GM19395 (cell line): ENCODE data around the gene PLCG2.
"Not testable (repeated sequence)": the region's sequence is repeated elsewhere in the genome, so short reads cannot be mapped to it uniquely, and the experiment has no call there.

Source experiments
- ATAC-seq: cut with Tn5 transposase; IDR thresholded peaks from one replicate; pipeline ENCODE4 v1.9.1; 2021; ENCODE audit warnings: mild to moderate bottlenecking, moderate library complexity; ENCODE audit not compliant: unreplicated experiment

Gene PLCG2

DNA sequence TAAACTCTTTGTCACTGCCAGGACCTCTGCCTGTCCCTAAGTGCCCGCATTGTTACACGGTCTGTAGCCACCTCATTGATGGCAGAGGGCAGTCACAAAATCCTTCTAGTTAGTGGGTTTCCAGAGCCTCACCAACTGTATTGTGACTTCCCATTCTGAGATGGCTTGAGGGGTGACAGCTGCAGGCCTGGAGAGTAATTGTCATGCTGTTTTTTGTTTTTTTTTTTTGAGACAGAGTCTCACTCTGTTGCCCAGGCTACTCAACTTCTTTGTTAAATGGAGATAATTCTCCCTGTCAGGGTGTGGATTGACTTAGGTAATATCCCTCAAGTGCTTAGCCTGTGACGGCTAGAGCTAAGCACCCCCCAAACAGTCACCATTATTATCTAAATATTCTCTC is 154.3 kb downstream of the PLCG2 start:
- ATAC-seq, result no peak

DNA sequence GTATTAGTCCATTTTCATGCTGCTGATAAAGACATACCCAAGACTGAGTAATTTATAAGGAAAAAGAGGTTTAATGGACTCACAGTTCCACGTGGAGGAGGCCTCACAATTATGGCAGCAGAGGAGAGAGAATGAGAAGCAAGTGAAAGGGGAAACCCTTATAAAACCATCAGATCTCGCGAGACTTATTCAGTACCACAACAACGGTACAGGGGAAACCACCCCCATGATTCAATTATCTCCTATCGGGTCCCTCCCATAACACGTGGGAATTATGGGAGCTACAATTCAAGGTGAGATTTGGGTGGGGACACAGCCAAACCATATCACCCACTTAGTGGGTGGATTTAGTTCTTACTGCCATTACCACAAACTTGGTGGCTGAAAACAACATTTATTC is 155.6 kb downstream of the PLCG2 start:
- not testable (repeated sequence) for ATAC-seq

DNA sequence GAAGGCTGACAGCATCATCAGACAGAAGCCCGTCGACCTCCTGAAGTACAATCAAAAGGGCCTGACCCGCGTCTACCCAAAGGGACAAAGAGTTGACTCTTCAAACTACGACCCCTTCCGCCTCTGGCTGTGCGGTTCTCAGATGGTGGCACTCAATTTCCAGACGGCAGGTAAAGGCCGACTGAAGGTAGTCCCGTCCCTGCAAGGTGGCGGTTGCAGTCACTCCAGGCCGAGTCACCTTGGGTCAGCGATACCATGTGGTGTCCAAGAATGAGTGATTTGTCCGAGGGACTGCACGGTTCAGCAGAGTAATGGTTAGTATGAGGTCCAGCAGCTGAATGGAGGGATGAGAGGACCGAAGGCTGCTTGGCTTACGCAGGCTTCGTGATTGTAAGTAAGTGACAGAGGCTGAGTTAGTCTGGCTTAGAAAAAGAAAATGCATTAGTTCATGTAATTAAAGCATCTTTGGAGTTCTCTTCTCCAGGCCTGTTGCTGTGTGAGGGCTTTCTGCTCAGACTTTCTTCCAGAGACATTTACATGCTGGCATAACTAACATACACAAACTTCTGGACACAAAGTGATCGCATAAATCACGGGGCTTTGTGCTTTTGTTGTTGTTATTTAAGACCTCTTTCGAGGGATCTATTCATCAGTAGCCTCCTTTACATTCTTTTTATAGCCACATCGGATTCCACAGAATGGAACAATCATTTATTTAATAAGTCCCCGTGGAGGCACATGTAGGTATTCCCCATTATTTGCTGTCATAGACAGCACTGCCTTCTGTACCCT is 157.3 kb downstream of the PLCG2 start:
- no peak for ATAC-seq

DNA sequence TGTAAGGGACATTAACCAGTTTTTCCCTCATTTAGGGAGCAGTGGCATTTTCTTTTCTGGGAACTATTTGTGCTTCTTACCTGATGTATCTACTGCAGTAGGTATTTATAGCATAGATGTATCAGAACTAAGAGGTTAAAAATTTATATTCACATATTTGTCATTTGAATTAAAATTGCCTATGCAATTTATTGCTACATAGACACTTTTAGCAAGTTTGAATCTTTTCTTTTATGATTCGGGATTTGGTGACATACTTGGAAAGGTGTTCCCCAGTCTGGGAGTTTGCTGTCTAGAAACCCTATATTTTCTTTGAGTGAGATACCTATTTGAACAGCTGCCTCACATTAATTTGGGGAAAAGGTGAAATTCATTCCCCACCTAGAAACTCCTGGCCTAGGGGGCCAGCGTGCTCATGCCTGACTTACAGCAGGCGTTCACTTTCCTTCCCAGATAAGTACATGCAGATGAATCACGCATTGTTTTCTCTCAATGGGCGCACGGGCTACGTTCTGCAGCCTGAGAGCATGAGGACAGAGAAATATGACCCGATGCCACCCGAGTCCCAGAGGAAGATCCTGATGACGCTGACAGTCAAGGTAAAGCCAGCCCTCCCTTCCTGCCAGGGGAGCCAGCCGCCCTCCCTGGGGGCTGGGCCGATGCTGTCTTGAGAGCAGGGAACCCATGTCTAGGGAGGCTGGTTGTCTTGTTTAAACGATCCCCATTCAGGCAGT is 158.4 kb downstream of the PLCG2 start:
- ATAC-seq, result no peak

DNA sequence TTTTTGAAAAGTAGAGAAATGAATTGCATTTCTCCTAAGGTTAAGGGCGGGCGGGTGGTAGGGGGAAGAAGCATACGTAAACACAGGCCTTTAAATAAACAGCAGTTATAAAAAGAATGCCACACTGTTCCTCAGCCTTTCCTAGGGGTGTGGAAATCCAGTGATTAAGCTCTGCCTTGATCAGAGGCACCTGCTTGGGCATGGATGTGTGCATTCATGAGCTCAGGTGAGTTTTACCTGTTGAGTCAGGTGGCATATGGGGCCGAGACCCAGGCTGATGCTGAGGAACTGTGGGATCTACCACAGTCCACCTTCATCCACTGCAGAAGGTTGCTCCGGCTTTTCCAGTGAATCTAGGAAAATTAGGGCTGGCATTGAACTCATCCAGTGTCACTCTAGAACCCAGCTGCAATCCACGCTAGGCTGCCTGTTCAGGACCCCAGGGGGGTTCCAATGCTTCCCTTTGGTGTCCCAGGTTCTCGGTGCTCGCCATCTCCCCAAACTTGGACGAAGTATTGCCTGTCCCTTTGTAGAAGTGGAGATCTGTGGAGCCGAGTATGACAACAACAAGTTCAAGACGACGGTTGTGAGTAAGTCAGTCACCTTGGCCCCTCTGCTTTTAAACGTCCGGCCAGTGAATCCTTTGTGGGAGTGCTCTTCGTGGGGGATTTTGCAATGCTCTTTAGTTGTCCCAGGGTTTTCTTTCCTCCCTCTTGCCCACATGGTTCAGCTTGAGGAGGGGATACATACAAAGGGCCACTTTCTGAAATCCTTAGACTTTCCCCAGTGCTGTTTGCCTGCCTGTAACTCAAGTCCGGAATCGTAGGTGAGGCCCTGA is 159.5 kb downstream of the PLCG2 start:
- no peak for ATAC-seq

DNA sequence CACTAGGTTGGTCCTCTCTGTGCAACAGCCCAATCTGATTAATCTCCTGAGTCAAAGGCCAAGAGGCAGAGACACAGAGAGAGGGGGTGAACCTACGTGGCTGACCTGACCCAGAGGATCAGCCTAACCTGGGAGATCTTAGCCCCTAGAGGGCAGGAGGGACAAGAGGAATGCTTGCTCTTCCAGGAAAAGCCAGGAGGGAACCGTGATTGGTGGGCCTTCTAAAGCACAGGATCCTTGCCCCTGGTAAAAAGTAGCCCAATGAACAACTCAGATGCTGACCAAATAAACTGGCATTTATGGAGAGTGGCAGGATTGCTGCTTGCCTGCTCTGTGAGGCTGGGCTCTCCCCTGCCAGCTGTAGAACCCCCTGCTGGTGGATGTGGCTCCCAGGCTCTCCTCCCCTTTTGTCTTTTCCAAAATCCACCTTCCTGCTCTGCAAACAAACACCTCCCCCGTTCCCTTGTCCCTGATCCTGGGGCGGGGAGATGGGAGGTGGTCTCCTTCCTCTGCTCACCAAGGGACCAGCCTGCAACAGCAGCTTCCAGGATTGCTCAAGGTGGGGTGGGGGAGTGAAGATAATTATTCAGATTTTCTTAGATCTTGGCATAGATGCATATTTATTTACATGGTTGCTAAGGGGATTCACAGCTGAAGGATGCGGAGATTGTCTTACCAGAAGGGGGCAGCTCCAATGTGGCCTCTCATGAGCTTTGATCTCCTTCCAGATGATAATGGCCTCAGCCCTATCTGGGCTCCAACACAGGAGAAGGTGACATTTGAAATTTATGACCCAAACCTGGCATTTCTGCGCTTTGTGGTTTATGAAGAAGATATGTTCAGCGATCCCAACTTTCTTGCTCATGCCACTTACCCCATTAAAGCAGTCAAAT is 160.3 kb downstream of the PLCG2 start:
- ATAC-seq, result no peak

DNA sequence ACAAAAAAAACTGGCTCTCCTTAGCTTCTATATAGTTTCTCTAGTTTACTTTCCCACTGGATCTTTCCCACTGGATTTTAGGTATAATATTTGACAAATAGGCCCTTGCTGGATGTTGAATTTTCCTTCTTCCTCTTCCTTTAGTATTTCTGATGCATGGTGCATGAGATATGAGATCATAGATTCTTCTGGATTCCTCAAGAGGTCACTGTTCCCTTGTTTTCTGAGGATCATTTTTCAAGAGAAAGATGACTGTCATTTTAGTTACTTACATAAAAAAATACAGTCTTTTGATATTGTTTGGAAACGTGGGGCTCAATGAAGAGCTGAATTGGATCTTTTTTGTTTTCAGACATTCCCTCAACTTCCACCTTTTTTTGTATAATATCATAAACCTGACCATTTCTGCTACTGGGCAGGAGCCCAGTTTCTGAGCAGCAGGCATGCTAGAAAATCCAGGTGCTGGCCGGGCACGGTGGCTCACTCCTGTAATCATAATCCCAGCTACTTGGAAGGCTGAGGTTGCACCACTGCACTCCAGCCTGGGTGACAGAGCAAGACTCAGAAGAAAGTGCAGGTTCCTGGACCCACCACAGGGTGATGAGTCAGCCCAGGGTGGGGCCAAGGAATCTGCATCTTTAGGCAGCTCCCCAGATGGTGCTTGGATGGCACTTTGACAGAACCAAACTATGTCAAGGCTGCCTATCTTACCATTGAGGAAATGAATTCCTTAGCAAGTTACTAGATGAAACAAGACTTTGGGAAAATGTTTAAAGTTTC is 161.9 kb downstream of the PLCG2 start:
- ATAC-seq, result no peak

DNA sequence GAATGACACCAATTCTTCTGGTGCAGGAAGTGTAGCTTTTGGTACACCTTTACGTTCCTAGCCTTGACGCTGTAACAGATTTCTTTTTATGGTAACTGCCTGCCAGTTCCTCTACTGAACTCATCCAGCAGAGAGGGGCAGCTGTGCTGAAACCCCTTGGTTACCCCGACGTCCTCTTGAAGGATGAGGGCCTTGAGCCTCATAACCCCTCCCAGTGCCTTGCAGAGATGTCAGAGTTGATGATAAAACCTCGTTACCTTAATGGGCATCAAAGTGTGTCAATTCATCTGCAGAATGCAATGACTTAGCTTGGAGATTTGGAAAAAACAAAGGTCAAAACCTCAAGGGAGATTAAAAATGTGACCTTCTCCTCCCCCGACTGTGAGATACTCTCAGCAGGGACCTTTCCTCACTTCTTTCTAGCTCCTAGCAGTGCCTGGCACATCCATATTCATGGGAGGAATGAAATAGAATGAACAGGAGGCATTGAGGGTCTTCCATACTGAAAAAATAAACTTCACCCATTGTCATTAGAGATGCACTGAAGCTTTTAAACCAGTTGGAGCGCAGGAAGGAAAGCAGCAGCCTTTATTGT is 163.0 kb downstream of the PLCG2 start:
- ATAC-seq, result no peak

DNA sequence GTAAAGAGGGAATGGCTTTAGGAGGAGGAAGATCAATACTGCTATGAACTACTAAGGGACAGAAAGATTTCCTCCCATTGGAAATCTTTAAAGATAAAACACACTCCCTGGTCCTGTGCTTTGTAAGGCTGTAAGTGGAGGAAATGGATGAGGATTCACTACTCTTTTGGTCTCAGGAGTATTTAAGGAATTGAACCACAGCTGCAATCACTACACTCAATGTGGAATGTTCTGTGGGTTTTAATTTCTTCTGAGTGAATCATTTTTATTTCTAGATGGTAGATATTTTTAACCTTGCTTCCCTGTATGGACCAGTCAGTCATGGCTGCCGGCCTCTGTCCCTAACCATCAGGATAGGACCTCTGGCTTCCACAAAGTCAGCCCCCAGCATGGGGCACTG is 166.6 kb downstream of the PLCG2 start:
- no peak for ATAC-seq

DNA sequence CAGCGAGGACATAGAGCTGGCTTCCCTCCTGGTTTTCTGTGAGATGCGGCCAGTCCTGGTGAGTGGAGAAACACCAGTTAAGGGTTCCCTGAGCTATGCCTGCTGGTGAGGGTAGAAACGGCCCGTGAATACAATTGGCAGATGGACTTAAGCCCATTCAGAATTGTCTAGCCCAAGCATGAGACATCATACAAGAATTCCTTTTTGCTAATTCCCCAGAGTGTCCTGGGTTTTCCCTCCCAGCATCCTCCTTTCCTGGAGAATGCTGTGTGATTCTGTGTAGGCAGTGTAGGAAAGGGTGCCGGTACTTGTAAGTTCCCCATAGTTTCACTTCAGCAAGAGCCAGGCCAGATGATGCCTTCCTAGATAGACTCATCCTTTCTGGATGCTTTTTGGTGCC is 167.1 kb downstream of the PLCG2 start:
- no peak for ATAC-seq

DNA sequence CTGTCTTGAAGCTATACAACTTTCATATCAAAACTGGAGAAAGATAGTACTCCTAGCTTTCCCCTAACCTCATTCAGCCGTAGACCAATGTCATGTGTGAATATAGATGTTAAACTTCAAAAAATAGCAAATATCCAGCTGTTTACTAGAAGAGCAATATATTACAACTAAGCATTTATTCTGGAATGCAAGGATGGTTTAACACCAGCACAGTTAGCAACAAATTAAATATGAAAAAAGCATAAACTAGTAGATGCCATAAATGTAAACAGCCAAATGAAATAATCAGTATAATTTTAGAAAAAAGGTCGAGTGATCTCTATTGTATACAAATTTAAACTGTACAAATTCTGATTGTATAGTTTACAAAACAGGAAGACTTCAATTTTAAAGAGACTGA is 172.5 kb downstream of the PLCG2 start:
- no peak for ATAC-seq

DNA sequence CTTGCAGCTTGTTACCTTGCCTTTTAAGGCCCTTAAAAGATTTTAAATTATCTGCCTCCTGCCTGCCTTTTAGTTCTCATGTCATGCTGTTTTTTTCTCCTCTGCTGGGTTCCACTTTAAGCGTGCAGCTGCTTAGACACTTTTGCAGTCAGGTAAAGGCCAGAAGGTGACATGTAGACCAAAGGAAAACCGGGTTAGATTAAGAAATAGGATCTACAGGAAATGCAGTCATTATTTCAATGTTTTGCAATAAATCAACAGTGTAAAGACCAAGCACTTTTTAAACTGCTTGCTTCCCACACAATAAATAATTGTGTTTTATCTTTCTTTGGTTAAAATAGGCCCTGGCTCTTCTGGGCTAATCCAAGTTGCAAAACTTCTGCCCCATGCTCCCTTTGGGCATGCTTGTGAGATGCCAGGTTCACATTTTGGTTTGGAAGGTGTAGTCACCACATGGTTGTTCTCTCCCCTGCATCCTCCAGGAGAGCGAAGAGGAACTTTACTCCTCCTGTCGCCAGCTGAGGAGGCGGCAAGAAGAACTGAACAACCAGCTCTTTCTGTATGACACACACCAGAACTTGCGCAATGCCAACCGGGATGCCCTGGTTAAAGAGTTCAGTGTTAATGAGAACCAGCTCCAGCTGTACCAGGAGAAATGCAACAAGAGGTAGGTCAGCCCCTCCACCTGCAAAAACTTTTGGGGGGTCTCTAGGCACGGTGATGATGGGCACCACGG is 177.3 kb downstream of the PLCG2 start:
- no peak for ATAC-seq

DNA sequence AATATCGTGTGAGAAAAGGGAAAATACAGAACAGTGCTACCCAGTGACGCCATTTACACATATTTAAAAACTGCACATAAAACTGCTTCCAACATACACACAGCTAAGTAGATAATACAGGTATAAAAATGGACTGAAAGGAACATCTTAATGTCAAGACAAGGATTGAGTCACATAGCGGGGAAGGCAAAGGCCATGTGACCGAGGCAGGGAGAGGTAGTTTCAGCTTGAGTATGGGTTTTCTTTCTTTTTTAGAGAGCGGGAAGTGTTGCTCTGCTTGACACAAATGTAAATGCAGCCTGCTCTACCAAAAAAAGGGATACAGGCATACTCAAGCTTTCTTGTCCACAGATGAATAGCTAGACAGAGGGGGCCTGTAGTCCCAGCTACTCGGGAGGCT is 185.7 kb downstream of the PLCG2 start:
- no peak for ATAC-seq

DNA sequence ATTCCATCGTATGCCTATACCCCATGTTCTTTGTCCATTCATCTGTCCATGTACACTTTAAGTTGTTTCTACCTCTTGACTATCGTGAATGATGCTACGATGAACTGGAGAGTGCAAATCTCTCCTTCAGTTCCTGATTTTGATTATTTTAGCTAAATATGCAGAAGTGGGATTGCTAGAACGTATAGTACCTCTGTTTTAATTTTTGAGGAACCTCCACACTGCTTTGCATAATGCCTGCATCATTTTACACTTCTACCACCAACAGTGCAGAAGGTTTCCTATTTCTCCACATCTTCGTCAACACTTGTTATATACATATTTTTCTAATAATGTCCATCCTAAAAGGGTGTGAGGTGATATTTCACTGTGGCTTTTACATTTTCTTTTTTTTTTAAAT is 188.3 kb downstream of the PLCG2 start:
- ATAC-seq, result no peak

DNA sequence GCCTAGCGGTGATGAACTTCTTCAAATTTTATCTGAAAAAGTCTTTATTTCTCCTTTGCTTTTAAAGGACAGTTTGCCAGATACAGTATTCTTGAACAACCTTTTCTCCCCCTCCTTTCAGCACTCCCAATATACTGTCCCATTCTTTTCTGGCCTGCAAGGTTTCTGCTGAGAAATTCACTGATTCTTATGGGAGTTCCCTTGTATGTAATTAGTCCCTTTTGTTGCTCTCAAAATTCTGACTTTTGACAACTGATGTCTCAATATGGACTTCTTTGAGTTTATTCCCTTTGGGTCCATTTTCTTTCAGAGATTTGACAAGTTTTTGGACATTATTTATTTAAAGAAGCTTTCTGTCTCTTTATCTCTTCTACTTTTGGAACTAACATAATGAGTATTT is 192.8 kb downstream of the PLCG2 start:
- no peak for ATAC-seq

DNA sequence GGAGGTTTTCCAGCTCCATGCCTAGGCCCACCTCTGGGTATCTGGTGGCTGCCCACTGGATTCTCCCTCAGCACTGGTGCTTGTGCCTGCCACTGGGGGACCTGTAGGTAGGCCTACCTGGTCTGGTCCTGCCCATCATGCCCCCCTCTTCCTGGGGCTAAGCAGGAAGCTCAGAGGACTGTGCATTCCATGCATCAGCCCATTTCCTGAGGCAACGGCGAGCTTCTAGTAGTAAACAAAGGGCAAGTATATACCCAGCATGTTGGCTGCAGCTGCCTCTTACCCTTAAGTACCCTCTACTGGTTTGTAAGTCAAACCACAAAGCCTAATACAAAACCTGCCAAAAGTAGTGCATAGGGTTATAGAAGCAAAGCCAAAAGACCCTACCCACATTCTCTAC is 194.6 kb downstream of the PLCG2 start:
- ATAC-seq, result no peak

DNA sequence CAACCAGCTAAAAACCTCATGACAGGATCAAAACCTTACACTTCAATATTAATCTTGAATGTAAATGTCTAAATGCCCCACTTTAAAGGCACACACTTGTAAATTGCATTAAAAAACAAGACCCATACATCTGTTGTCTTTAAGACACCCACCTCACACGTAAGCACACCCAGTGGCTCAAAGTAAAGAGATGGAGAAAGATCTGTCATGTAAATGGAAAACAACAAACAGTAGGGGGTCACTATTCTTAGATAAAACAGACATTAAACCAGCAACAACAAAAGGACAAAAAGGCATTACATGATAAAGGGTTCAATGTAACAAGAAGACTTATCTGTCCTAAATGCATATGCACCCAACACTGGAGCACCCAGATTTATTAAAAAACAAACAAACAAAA is 196.5 kb downstream of the PLCG2 start:
- ATAC-seq, result no peak

DNA sequence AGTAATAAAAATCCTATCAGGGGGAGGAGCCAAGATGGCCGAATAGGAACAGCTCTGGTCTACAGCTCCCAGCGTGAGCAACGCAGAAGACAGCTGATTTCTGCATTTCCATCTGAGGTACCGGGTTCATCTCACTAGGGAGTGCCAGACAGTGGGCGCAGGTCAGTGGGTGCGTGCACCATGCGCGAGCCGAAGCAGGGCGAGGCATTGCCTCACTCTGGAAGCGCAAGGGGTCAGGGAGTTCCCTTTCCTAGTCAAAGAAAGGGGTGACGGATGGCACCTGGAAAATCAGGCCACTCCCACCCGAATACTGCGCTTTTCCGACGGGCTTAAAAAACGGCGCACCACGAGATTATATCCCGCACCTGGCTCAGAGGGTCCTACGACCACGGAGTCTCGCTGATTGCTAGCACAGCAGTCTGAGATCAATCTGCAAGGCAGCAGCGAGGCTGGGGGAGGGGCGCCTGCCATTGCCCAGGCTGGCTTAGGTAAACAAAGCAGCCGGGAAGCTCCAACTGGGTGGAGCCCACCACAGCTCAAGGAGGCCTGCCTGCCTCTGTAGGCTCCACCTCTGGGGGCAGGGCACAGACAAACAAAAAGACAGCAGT is 198.3 kb downstream of the PLCG2 start:
- ATAC-seq, result not testable (repeated sequence)
